Measurements from ENCODE around the gene METTL16.
"Not testable (repeated sequence)": the region's sequence is repeated elsewhere in the genome, so short reads cannot be mapped to it uniquely, and the experiment has no call there.

Gene METTL16

DNA sequence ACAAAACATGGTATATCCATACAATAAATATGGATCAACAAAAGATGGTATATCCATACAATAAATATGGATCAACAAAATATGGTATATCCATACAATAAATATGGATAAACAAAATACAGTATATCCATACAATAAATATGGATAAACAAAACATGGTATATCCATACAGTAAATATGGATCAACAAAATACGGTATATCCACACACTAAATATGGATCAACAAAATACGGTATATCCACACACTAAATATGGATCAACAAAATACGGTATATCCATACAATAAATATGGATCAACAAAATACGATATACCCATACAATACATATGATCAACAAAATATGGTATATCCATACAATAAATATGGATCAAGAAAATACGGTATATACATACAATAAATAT lies 8.1 kb downstream of the METTL16 start:
- DNase-seq (ENCODE audit: insufficient read length, low spot score) = no peak
- peak; percentile 67 for FAIRE-seq
- no peak for TF ChIP-seq POLR2A (IDR thresholded peaks at IDR 0.05; ENCODE audit: low read depth, low read length)
- TF ChIP-seq PAX5 (IDR thresholded peaks at IDR 0.05; ENCODE audit: insufficient read depth, low read length, severe bottlenecking) = no peak
- no peak for TF ChIP-seq POLR2AphosphoS5 (IDR thresholded peaks at IDR 0.05; ENCODE audit: low read depth, low read length)
- no peak for TF ChIP-seq TAF1 (IDR thresholded peaks at IDR 0.05; ENCODE audit: low read depth, low read length)
- TF ChIP-seq SPI1 (IDR thresholded peaks at IDR 0.05; ENCODE audit: low read depth, low read length) = no peak
- TF ChIP-seq POU2F2 (IDR thresholded peaks at IDR 0.05; ENCODE audit: low read depth, low read length) = no peak

DNA sequence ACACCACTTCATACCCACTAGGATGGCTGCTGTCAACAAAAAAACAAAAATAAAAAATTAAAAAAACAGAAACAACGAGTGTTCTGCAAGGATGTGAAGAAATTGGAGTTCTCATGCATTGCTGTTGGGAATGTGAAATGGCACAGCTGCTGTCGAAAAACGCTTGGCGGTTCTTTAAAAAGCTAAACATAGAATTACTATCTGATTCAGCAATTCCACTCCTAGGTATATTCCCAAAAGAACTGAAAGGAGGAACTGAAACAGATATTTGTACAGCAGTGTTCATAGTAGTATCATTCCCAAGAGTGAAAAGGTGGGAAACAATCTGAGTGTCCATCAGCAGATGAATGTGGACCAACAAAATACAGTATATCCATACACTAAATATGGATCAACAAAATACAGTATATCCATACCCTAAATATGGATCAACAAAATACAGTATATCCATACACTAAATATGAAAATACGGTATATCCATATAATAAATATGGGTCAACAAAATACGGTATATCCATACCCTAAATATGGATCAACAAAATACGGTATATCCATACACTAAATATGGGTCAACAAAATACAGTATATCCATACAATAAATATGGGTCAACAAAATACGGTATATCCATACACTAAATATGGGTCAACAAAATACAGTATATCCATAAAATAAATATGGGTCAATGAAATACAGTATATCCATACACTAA lies 8.7 kb downstream of the METTL16 start:
- no peak for DNase-seq (ENCODE audit: insufficient read length, low spot score)
- TF ChIP-seq PAX5 (IDR thresholded peaks at IDR 0.05; ENCODE audit: insufficient read depth, low read length, severe bottlenecking) = no peak
- peak; percentile 55; the same call in 1 of the 2 replicates for TF ChIP-seq SPI1 (IDR thresholded peaks at IDR 0.05; ENCODE audit: low read depth, low read length)
- no peak for FAIRE-seq

GRCh38 chr17:2500446-2500845 lies 11.2 kb downstream of the METTL16 start:
- no peak for FAIRE-seq
- DNase-seq (ENCODE audit: insufficient read length, low spot score) = no peak
- TF ChIP-seq PAX5 (IDR thresholded peaks at IDR 0.05; ENCODE audit: insufficient read depth, low read length, severe bottlenecking) (no peak), SPI1 (IDR thresholded peaks at IDR 0.05; ENCODE audit: low read depth, low read length) (no peak), POLR2A (IDR thresholded peaks at IDR 0.05; ENCODE audit: low read depth, low read length) (no peak), POLR2AphosphoS5 (IDR thresholded peaks at IDR 0.05; ENCODE audit: low read depth, low read length) (no peak), TAF1 (IDR thresholded peaks at IDR 0.05; ENCODE audit: low read depth, low read length) (no peak), POU2F2 (IDR thresholded peaks at IDR 0.05; ENCODE audit: low read depth, low read length) (no peak)

GRCh38 chr17:2489286-2489685 lies 22.4 kb downstream of the METTL16 start:
- FAIRE-seq = peak; percentile 62
- TF ChIP-seq PAX5 (IDR thresholded peaks at IDR 0.05; ENCODE audit: insufficient read depth, low read length, severe bottlenecking) = peak; percentile 35
- not testable (repeated sequence) for DNase-seq (ENCODE audit: insufficient read length, low spot score)

- TF ChIP-seq TAF1 (IDR thresholded peaks at IDR 0.05; ENCODE audit: low read depth, low read length) (no peak), SPI1 (IDR thresholded peaks at IDR 0.05; ENCODE audit: low read depth, low read length) (no peak), PAX5 (IDR thresholded peaks at IDR 0.05; ENCODE audit: insufficient read depth, low read length, severe bottlenecking) (no peak), POU2F2 (IDR thresholded peaks at IDR 0.05; ENCODE audit: low read depth, low read length) (no peak), POLR2AphosphoS5 (IDR thresholded peaks at IDR 0.05; ENCODE audit: low read depth, low read length) (no peak), POLR2A (IDR thresholded peaks at IDR 0.05; ENCODE audit: low read depth, low read length) (no peak)
- FAIRE-seq (no peak), DNase-seq (ENCODE audit: insufficient read length, low spot score) (no peak)
Observed at GRCh38 chr17:2487306-2487705, 24.4 kb downstream of the METTL16 start.

- FAIRE-seq; DNase-seq (ENCODE audit: insufficient read length, low spot score): not testable (repeated sequence)
Observed at GRCh38 chr17:2486709-2487108, 25.0 kb downstream of the METTL16 start.

GRCh38 chr17:2485970-2486369 lies 25.7 kb downstream of the METTL16 start:
- DNase-seq (ENCODE audit: insufficient read length, low spot score) (no peak), FAIRE-seq (no peak)
- TF ChIP-seq SPI1 (IDR thresholded peaks at IDR 0.05; ENCODE audit: low read depth, low read length) (no peak), POLR2A (IDR thresholded peaks at IDR 0.05; ENCODE audit: low read depth, low read length) (no peak), TAF1 (IDR thresholded peaks at IDR 0.05; ENCODE audit: low read depth, low read length) (no peak), PAX5 (IDR thresholded peaks at IDR 0.05; ENCODE audit: insufficient read depth, low read length, severe bottlenecking) (no peak), POU2F2 (IDR thresholded peaks at IDR 0.05; ENCODE audit: low read depth, low read length) (no peak), POLR2AphosphoS5 (IDR thresholded peaks at IDR 0.05; ENCODE audit: low read depth, low read length) (no peak)

GRCh38 chr17:2485543-2485942 lies 26.1 kb downstream of the METTL16 start:
- no peak for DNase-seq (ENCODE audit: insufficient read length, low spot score)

GRCh38 chr17:2484876-2485275 lies 26.8 kb downstream of the METTL16 start:
- TF ChIP-seq PAX5 (IDR thresholded peaks at IDR 0.05; ENCODE audit: insufficient read depth, low read length, severe bottlenecking) (no peak), POU2F2 (IDR thresholded peaks at IDR 0.05; ENCODE audit: low read depth, low read length) (no peak), POLR2A (IDR thresholded peaks at IDR 0.05; ENCODE audit: low read depth, low read length) (no peak), TAF1 (IDR thresholded peaks at IDR 0.05; ENCODE audit: low read depth, low read length) (no peak), SPI1 (IDR thresholded peaks at IDR 0.05; ENCODE audit: low read depth, low read length) (no peak)
- FAIRE-seq (no peak), DNase-seq (ENCODE audit: insufficient read length, low spot score) (no peak)

More at GRCh38 chr17:2485543-2485942, 26.1 kb downstream of the METTL16 start:
- no peak for FAIRE-seq
- TF ChIP-seq POU2F2 (IDR thresholded peaks at IDR 0.05; ENCODE audit: low read depth, low read length) (no peak), PAX5 (IDR thresholded peaks at IDR 0.05; ENCODE audit: insufficient read depth, low read length, severe bottlenecking) (no peak), SPI1 (IDR thresholded peaks at IDR 0.05; ENCODE audit: low read depth, low read length) (no peak), POLR2A (IDR thresholded peaks at IDR 0.05; ENCODE audit: low read depth, low read length) (no peak), TAF1 (IDR thresholded peaks at IDR 0.05; ENCODE audit: low read depth, low read length) (no peak), POLR2AphosphoS5 (IDR thresholded peaks at IDR 0.05; ENCODE audit: low read depth, low read length) (no peak)

DNA sequence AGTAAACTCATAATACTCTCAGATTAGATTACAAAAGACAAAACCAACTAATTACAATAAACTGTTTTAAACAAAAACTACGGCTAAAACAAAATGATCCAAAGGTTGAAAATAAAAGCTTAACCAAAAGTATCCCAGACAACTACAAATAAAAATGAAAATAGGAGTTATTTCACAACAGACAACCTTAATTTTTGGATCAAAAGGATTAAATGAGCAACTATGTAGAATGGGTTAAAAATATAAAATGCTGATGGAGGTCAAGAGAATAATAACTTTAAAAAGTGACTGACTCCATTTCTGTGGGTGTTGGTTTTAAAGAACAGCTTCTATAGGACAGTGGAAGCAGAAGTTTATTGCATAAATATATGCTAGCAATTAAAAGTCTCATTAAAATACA lies 28.6 kb downstream of the METTL16 start:
- DNase-seq (ENCODE audit: insufficient read length, low spot score) (no peak), FAIRE-seq (no peak)
- TF ChIP-seq POU2F2 (IDR thresholded peaks at IDR 0.05; ENCODE audit: low read depth, low read length) = no peak
- TF ChIP-seq TAF1 (IDR thresholded peaks at IDR 0.05; ENCODE audit: low read depth, low read length) = no peak
- TF ChIP-seq PAX5 (IDR thresholded peaks at IDR 0.05; ENCODE audit: insufficient read depth, low read length, severe bottlenecking) = no peak
- no peak for TF ChIP-seq POLR2A (IDR thresholded peaks at IDR 0.05; ENCODE audit: low read depth, low read length)
- no peak for TF ChIP-seq SPI1 (IDR thresholded peaks at IDR 0.05; ENCODE audit: low read depth, low read length)
- no peak for TF ChIP-seq POLR2AphosphoS5 (IDR thresholded peaks at IDR 0.05; ENCODE audit: low read depth, low read length)

Data from GM12891 (cell line).